Type B pancreatic cell (in vitro differentiated cells): ENCODE data around the gene TENM4. TPM values are rescaled to one million over a fixed set of nuclear protein-coding genes. Genes with fewer than 3 reads are reported as not detected.

Experiments used
- DNase-seq: peaks from one replicate; pipeline ENCODE4 v3.0.0; 2021; ENCODE audit warnings: mixed read lengths; ENCODE audit not compliant: unreplicated experiment; ENCODE audit errors: extremely low spot score
- H3K27ac Mint-ChIP-seq: 2 replicates; pipeline ENCODE4 v1.8.0; 2021; ENCODE audit warnings: mild to moderate bottlenecking, mixed read lengths
- H3K27me3 Mint-ChIP-seq: 2 replicates; pipeline ENCODE4 v1.8.0; 2021; ENCODE audit warnings: mixed read lengths
- H3K36me3 Mint-ChIP-seq: 2 replicates; pipeline ENCODE4 v1.8.0; 2021; ENCODE audit warnings: mixed read lengths
- H3K4me1 Mint-ChIP-seq: one replicate; pipeline ENCODE4 v1.8.0; 2021; ENCODE audit warnings: mixed read lengths; ENCODE audit not compliant: unreplicated experiment
- H3K4me3 Mint-ChIP-seq: 2 replicates; pipeline ENCODE4 v1.8.0; 2021; ENCODE audit warnings: mild to moderate bottlenecking, mixed read lengths
- H3K9me3 Mint-ChIP-seq: 2 replicates; pipeline ENCODE4 v1.8.0; 2021; ENCODE audit warnings: mixed read lengths
- CTCF ChIP-seq: fragments of 200-600 bp; sonication (generic); conservative IDR thresholded peaks from 2 replicates; pipeline ENCODE4 v1.5.0; 2021; ENCODE audit warnings: antibody characterized with exemption, mild to moderate bottlenecking
- total RNA-seq: library from RNA; stranded (reverse); gene quantifications from 2 replicates; pipeline ENCODE4 v1.2.1, GENCODE V29; 2021; ENCODE audit warnings: low replicate concordance

TENM4 gene
- total RNA-seq, 1 donor from 2014 or later = 156 TPM

GRCh38 chr11:79273781-79274180, 167.0 kb downstream of the TENM4 start:
- no peak for DNase-seq
- no peaks in the 10 kb centered on the region for H3K36me3 Mint-ChIP-seq
- peak overlapping the region; percentile 43 for H3K27ac Mint-ChIP-seq
- no peaks in the 10 kb centered on the region for H3K9me3 Mint-ChIP-seq
- peaks cover 3% of the 10 kb centered on the region for H3K27me3 Mint-ChIP-seq
- H3K4me3 Mint-ChIP-seq = no peak overlapping the region
- no peak for TF ChIP-seq CTCF
- H3K4me1 Mint-ChIP-seq = peaks cover 69% of the 10 kb centered on the region

GRCh38 chr11:79269611-79270307, 171.1 kb downstream of the TENM4 start:
- TF ChIP-seq CTCF = no peak
- Mint-ChIP-seq H3K27ac (no peak overlapping the region), H3K27me3 (peaks cover 3% of the 10 kb centered on the region), H3K9me3 (no peaks in the 10 kb centered on the region), H3K4me1 (peaks cover 35% of the 10 kb centered on the region), H3K4me3 (no peak overlapping the region), H3K36me3 (no peaks in the 10 kb centered on the region)
- no peak for DNase-seq

GRCh38 chr11:79266396-79266795, 174.4 kb downstream of the TENM4 start:
- DNase-seq = no peak
- Mint-ChIP-seq H3K36me3 (no peaks in the 10 kb centered on the region), H3K4me1 (peaks cover 30% of the 10 kb centered on the region)

GRCh38 chr11:79265756-79266322, 175.0 kb downstream of the TENM4 start:
- TF ChIP-seq CTCF = no peak
- H3K27ac Mint-ChIP-seq = no peak overlapping the region
- DNase-seq = no peak
- H3K9me3 Mint-ChIP-seq = no peaks in the 10 kb centered on the region
- H3K36me3 Mint-ChIP-seq = no peaks in the 10 kb centered on the region
- H3K27me3 Mint-ChIP-seq = peaks cover 3% of the 10 kb centered on the region
- H3K4me3 Mint-ChIP-seq = no peak overlapping the region
- H3K4me1 Mint-ChIP-seq = peaks cover 36% of the 10 kb centered on the region

More at GRCh38 chr11:79266396-79266795, 174.4 kb downstream of the TENM4 start:
- H3K4me3 Mint-ChIP-seq = no peak overlapping the region
- no peaks in the 10 kb centered on the region for H3K9me3 Mint-ChIP-seq
- no peak for TF ChIP-seq CTCF
- H3K27ac Mint-ChIP-seq = no peak overlapping the region
- peaks cover 3% of the 10 kb centered on the region for H3K27me3 Mint-ChIP-seq

- H3K4me1 Mint-ChIP-seq = peaks cover 29% of the 10 kb centered on the region
- no peak for TF ChIP-seq CTCF
- no peaks in the 10 kb centered on the region for H3K36me3 Mint-ChIP-seq
- H3K27ac Mint-ChIP-seq = no peak overlapping the region
- H3K9me3 Mint-ChIP-seq = no peaks in the 10 kb centered on the region
- no peak overlapping the region for H3K4me3 Mint-ChIP-seq
- no peak for DNase-seq
- H3K27me3 Mint-ChIP-seq = no peaks in the 10 kb centered on the region
Measured at GRCh38 chr11:79264284-79264683, 176.5 kb downstream of the TENM4 start.
